Measurements from ENCODE around the gene ERC1.

GRCh38 chr12:1324099-1324498 is 333.1 kb downstream of the ERC1 start:
- TF ChIP-seq CTCF (IDR thresholded peaks at IDR 0.05) (no peak), POLR2A (IDR thresholded peaks at IDR 0.05) (no peak)

All from tibial nerve (tissue), 3 donors.